BLaER1 treated with 17β-estradiol and CSF1 and Interleukin-3, amounts not matched to agents 10 nM and 100 nM (cell line): Measurements from ENCODE around the gene NIPBL.

Source experiments
- H3K27ac ChIP-seq, 11 experiments: shearing (Covaris generic); formaldehyde crosslinking; 2 replicates each; pipeline ENCODE4 v1.8.1; 2022
- H3K27me3 ChIP-seq, 11 experiments: shearing (Covaris generic); formaldehyde crosslinking; 2 replicates each; pipeline ENCODE4 v1.8.1; 2022
- H3K36me3 ChIP-seq, 11 experiments: shearing (Covaris generic); formaldehyde crosslinking; 2 replicates each; pipeline ENCODE4 v1.8.1; 2022
- H3K4me1 ChIP-seq, 10 experiments: shearing (Covaris generic); formaldehyde crosslinking; 2 replicates each; pipeline ENCODE4 v1.8.1; 2022
- H3K4me2 ChIP-seq, 11 experiments: shearing (Covaris generic); formaldehyde crosslinking; 2 replicates each; pipeline ENCODE4 v1.8.1; 2022
- H3K4me3 ChIP-seq, 10 experiments: shearing (Covaris generic); formaldehyde crosslinking; 2 replicates each; pipeline ENCODE4 v1.8.1; 2022
- H3K9ac ChIP-seq, 11 experiments: shearing (Covaris generic); formaldehyde crosslinking; 2 replicates each; pipeline ENCODE4 v1.8.1; 2022
- H3K9me3 ChIP-seq, 11 experiments: shearing (Covaris generic); formaldehyde crosslinking; replicated peaks in 1 of 11; 2 replicates each; pipeline ENCODE4 v1.8.1; 2022
- H4K20me1 ChIP-seq, 11 experiments: shearing (Covaris generic); formaldehyde crosslinking; 2 replicates each; pipeline ENCODE4 v1.8.1; 2022
- Cebpa-rat ChIP-seq, 11 experiments: shearing (Covaris generic); IDR thresholded peaks; 2 replicates each; pipeline ENCODE4 v1.8.1; 2022

NIPBL gene

DNA sequence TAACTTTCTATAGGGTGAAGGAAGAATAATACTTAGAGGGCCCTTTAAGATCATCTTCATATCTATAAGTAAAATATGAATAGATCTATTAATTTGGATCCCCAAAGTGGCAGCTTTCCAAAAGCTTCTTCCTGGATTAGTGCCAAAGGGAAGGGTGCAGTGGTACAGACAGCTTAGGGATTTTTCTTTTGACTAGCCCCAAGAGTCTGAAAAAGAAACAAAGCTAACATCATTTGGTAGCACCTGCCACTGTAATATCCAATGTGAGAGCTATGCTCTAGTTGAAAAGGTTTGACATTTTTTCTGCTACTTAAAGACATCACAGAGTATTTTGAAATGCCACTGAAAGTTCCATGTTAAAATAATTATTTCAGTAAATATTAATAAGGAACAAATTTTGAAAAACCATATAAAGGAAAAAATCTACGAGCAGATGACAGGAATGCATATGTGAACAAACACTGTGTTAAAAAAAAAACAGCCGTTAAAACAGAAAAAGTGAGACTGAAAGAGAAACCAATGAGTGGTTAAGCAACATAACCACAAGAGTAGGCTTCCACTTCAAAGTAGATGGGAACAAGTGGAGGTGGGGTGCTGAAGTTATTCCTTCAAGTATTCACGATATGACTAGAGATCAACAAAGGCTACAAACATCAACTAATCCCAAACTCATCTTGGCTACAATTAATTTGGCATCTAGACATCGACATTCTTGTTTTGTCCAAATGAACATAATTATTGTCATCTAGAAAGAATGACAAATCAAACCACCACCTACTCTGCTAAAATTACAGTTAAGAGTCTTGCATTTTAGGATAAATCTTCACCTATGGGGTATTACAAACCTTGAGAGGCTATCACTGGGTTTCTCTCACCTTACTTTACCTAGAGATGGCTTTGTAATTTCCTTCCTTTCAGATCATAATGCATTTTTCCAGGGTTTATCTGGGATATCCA, 235.1 kb downstream of the NIPBL start:
- Histone ChIP-seq H3K4me1 (peaks cover 12 to 18% (median 15%) of the 10 kb centered on the region in 10 experiments), H4K20me1 (no peaks in the 10 kb centered on the region), H3K36me3 (peaks cover 54 to 80% (median 66%) of the 10 kb centered on the region in 11 experiments), H3K9ac (peak overlapping the region in 2 of 11 experiments; percentile 12 to 21; a peak in 1 of 22 replicates), H3K27ac (peak overlapping the region in 8 of 11 experiments; percentile 47 to 74 (median 58); a peak in 16 of 22 replicates), H3K9me3 (peaks cover 14 to 27% (median 22%) of the 10 kb centered on the region in 11 experiments), H3K4me3 (0 out of 20 replicates have a peak overlapping the region, but pooled peaks of 1 of the 10 experiments have one; percentile 22), H3K27me3 (no peaks in the 10 kb centered on the region), H3K4me2 (peak overlapping the region; percentile 22 to 76 (median 66))
- peak in 1 of 11 experiments; percentile 67; a peak in 1 of 22 replicates for TF ChIP-seq Cebpa-rat (IDR thresholded peaks at IDR 0.05)

GRCh38 chr5:37112383-37112991, 235.9 kb downstream of the NIPBL start:
- no peak overlapping the region for H3K9ac ChIP-seq
- H3K27ac ChIP-seq, result peak overlapping the region in 3 of 11 experiments; percentile 12 to 61 (median 53); a peak in 4 of 22 replicates
- H3K9me3 ChIP-seq, result peaks cover 14 to 27% (median 22%) of the 10 kb centered on the region in 11 experiments
- H3K4me1 ChIP-seq, result peaks cover 12 to 18% (median 15%) of the 10 kb centered on the region in 10 experiments
- H4K20me1 ChIP-seq, result no peaks in the 10 kb centered on the region
- TF ChIP-seq Cebpa-rat (IDR thresholded peaks at IDR 0.05), result no peak
- peak overlapping the region; percentile 22 to 76 (median 66) for H3K4me2 ChIP-seq
- no peak overlapping the region for H3K4me3 ChIP-seq
- H3K36me3 ChIP-seq, result peaks cover 52 to 78% (median 66%) of the 10 kb centered on the region in 11 experiments
- H3K27me3 ChIP-seq, result no peaks in the 10 kb centered on the region
